Measurements from ENCODE around the gene UBE2E1.

The UBE2E1 gene

GRCh38 chr3:23820888-23821287 is 15.1 kb downstream of the UBE2E1 start:
- DNase-seq (ENCODE audit: low spot score): no peak

GRCh38 chr3:23821858-23822257 is 16.1 kb downstream of the UBE2E1 start:
- DNase-seq (ENCODE audit: low spot score): no peak

DNA sequence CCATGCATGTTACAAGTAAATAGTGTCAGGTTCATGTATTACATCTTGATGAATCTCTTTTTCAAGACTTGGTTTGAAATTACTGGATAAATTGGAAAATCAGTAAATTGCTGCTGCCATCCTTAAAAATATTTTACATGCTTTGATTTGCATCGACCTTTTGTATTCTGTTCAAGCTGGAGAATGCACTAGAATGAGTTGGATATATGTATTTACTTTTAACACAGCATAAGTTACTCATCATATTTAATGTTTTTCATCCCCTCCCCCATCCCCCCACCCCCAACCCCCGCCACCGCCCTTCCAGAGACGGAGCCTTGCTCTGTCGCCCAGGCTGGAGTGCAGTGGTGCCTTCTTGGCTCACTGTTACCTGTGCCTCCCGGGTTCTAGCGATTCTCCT is 16.8 kb downstream of the UBE2E1 start:
- DNase-seq (ENCODE audit: low spot score): no peak

GRCh38 chr3:23823620-23824019 is 17.9 kb downstream of the UBE2E1 start:
- DNase-seq (ENCODE audit: low spot score): no peak

- DNase-seq (ENCODE audit: low spot score): no peak
These were observed 19.1 kb downstream of the UBE2E1 start for GRCh38 chr3:23824699-23825444.

- DNase-seq (ENCODE audit: low spot score): no peak
These were observed 20.0 kb downstream of the UBE2E1 start for GRCh38 chr3:23825802-23826201.

DNA sequence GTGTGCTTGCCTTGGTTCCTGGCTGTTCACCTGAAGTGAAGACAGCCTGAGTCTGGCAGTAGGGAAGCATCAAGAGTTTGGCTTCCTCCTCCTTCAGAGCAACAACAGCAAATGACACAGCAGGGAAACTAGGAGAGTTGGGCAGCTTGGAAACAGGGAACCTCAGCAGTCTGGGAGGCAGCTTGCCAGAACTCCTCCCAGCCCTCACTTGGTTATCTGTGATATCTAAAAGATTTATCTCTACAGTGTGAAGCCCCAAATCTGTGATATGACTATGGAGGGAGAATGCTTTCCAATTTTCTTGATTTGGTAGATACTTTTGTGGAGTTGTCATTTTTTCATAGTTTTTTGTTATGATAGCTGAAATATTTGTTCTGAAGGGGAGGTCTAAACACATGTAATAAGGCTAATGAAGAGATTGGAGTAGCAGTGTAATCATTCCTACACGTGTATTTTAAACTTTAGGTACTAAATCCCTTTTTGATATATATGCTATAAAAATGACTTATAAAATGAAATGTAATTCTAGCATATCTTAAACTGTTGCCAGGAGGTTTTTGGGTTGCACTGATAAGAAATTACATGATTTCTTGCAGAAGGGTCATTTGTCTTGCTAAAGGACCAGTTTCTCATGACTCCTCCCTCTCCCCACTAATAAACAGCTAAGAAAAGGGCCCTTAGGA is 20.8 kb downstream of the UBE2E1 start:
- DNase-seq (ENCODE audit: low spot score): no peak

DNA sequence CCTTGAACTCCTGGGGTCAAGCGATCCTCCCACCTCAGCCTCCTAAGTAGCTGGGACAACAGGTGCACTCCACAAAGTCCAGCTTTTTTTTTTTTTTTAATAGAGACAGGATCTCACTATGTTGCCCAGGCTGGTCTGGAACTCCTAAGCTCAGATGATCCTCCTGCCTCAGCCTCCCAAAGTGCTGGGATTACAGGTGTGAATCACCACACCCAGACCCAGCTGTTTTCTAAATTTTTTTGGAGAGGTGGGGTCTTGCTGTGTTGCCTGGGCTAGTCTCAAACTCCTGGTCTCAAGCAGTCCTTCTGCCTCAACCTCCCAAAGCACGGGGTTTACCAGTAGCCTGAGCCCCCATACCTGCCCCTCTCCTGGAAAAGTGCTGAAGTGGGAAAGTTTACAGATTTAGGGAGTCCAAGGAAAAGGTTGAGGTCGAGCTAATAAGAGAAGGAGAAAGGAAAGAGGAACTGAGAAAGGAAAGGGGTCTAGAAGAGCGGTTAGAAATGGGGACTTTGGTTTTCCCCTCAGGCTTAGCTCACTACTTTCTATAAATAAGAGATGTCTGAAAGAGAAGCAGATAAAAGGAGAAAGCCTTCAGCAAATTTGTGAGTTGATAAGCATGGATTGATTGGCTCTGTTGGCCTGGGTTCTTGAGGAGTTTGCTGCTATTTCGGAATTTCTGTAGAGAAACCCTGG is 23.6 kb downstream of the UBE2E1 start:
- DNase-seq (ENCODE audit: low spot score): no peak

DNA sequence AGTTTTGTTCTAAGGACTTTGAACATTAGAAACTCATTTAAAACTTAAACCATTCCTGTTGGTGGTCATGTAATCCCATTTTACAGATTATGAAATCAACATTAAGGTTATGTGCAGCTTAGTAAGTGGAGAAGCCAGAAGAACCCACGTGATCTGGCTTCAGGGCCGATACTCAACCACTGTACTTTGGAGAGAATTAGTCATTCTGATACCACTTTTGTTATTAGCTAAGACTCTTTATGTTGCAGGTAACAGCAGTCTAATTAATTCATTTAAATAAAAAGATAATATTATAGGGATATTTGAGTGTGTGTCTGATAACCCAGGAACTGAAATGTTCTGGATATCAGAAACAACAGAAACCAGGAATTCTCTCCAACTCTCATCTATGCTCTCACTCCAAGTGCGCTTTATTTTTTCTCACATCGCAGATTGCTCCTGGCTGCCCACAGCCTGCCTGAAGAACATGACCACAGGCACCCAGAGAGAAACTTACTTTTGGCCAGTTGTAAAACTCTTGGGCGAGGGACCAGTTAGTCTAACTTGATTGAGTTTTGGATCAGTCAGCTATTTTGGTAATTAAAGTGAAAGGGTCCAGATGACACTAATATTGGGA is 25.2 kb downstream of the UBE2E1 start:
- DNase-seq (ENCODE audit: low spot score): no peak

DNA sequence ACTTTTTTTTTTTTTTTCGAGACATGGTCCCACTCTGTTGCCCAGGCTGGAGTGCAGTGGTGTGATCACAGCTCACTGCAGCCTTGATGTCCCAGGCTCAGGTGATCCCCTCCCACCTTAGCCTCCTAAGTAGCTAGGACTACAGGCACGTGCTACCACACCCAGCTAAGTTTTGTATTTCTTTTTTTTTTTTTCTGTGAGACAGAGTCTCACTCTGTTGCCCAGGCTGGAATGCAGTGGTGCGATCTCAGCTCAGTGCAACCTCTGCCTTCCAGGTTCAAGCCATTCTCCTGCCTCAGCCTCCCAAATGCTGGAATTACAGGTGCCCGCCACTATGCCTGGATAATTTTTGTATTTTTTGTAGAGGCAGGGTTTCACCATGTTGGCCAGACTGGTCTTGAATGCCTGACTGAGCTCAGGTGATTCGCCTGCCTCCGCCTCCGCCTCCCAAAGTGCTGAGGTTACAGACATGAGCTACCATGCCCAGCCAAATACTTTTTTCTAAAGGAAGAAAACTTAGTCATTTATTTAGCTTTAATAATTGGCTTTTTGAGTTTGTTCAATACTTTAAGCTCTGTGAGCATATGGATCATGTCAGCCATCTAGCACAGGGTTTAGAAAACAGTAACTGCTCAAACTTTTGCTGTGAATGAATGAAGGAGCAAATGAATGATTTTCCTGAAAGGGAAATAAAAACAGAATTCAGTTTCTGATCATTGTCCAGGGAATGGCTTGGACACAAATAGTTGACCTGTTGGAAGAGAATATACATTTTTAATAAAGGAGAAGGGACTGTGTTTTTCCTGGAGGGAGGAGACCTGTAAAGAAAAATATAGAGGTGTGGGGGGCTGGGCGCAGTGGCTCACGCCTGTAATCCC is 26.0 kb downstream of the UBE2E1 start:
- DNase-seq (ENCODE audit: low spot score): no peak

DNA sequence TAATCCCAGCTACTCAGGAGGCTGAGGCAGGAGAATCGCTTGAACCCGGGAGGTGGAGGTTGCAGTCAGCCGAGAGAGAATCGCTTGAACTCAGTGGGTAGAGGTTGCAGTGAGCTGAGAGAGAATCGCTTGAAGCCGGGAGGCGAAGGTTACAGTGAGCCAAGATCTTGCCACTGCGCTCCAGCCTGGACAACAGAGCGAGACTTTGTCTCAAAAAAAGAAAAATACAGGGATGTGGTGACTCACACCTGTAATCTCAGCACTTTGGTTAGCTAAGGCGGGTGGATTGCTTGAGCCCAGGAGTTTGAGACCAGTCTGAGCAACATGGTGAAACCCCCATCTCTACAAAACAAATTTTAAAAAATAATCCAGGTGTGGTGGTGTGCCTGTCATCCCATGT is 26.8 kb downstream of the UBE2E1 start:
- no peak for DNase-seq (ENCODE audit: low spot score)

DNA sequence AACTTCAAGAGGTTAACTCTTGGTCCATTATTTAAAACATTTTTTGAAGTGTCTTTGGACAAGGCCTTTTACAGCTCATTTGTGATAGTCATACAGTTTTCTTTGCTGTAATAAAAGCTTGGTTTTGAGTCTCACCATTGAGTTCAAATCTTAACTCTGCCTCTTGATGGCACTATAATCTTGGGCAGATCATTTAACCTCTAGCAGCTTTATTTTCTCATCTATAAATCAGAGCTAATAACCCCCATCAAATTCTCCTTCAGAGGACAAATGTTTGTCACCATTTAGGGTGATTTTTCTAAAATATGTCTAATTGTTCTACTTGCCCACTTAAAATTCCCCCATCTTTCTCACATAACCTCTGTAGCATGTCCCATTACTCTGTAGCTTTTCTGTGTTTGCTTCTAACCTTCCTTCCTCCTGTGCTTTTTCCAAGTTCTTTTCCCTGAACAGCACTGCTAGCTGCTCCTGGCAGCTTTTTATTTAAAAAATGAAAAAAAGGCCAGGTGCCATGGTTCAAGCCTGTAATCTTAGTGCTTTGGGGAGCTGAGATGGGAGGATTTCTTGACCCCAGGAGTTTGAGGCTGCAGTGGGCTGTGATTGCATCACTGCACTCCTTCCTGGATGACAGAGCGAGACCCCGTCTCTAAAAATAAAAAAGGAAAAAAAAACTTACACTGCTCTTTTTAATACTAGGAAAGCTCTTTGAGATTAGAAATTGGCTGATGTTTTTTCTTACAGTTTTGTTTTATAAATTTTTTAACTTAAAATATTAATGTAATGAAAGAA is 28.5 kb downstream of the UBE2E1 start:
- DNase-seq (ENCODE audit: low spot score): no peak

GRCh38 chr3:23835087-23835486 is 29.3 kb downstream of the UBE2E1 start:
- DNase-seq (ENCODE audit: low spot score): no peak

- DNase-seq (ENCODE audit: low spot score): no peak
These were observed 30.0 kb downstream of the UBE2E1 start for GRCh38 chr3:23835802-23836201.

DNA sequence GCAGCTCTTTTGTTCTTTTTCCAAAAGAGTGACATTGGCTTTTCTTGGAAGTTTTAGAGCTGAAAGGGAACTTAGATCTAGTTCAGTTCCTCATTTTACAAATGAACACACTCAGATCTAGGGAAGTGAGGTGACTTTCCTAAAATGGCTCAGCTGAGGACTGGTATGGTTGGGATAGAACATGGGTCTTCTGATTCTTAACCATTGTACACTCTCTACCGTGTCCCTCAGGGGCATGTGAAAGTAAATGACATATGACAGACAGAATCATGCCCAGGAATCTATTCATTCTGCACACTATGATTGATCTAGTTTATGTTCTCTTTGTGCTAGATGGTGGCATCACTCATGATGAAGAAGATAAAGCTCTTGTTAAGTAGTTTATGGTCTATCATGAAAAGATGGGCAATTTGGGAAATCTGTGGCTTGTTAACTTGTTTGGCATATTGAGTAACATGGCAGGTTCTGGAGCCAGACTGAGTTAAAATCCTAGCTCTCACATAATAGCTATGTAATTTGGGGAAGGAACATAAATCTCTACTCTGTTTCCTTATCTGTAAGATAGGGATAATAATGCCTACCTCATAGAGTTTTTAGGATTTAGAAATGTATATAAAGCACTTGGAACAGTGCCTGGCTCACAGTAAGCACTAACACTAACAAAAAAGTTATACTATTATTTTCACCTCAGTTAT is 30.9 kb downstream of the UBE2E1 start:
- peak; percentile 54 for DNase-seq (ENCODE audit: low spot score)

- no peak for DNase-seq (ENCODE audit: low spot score)
These were observed 31.5 kb downstream of the UBE2E1 start for GRCh38 chr3:23837286-23837685.

- DNase-seq (ENCODE audit: low spot score): no peak
These were observed 31.9 kb downstream of the UBE2E1 start for GRCh38 chr3:23837691-23838090.

DNA sequence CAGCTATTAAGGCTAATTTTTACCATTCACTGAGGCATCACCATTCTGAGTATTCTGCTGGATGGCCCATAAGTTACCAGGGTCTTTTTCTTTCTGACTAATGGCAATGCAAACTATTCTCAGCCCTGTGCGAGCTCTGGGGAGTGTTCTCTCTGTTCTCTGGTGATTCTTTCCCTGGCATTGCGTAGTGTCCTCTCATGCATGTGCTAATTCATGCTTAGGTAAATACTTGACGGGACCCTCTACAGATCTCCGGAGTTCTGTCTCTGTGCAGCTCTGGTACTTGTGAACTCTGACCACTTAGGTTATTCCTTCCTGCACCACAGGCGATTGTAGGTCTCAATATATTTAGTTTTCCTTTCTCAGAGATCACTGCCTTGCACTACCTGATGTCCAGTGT is 34.8 kb downstream of the UBE2E1 start:
- DNase-seq (ENCODE audit: low spot score): peak; percentile 17

DNA sequence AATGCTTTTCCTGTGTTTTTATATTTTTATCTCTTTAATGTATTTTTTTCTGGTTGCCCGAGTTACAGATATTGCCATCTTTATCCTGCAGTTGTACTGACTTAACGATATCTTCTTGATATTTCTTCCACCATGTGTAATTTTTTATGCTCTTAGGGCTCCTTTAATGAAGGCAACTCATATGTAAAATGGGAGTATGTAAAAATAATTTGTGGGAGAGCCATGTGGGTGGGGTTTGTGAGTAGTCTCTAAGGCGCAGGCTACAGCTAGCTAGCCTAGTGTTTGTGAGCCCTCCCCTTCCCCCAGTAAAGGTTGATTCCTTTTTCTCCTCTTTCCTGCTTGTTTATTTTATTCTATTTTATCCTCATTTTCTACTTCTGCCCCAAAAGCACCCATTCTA is 38.1 kb downstream of the UBE2E1 start:
- DNase-seq (ENCODE audit: low spot score): no peak

Measured in SK-N-DZ (cell line).